Measurements from ENCODE around the gene LHX3. TPM values are rescaled to one million over a fixed set of nuclear protein-coding genes. Genes with fewer than 3 reads are reported as not detected.

Gene LHX3
- polyA plus RNA-seq, 1 of the 3 experiments (the other 2 are of a cell fraction), result not detected

GRCh38 chr9:136199391-136200288 is 5.3 kb downstream of the LHX3 start:
- no peak overlapping the region for H3K27ac ChIP-seq (ENCODE audit: low read depth in 2 of 2, low read length in 1 of 2)
- TF ChIP-seq EZH2phosphoT487 (IDR thresholded peaks at IDR 0.05; ENCODE audit: borderline replicate concordance, low read depth), result peak; percentile 82; the same call in 1 of the 2 replicates
- TF ChIP-seq REST (IDR thresholded peaks at IDR 0.05; ENCODE audit: low read depth, low read length), result no peak
- H3K4me3 ChIP-seq (ENCODE audit: low read depth in 2 of 2, low read length in 1 of 2), result no peak overlapping the region
- H3K9ac ChIP-seq, result no peak overlapping the region
- ChIA-PET POLR2A (no interaction called here), CTCF (interaction anchor here (1.1 to 2.2 kb wide), 3 partner anchors 13 to 29 kb away, joined by 5 read pairs; no protein-coding TSS in a partner anchor)
- H3K9me3 ChIP-seq, result no peaks in the 10 kb centered on the region
- H2AFZ ChIP-seq (ENCODE audit: low read depth), result no peak overlapping the region
- H3K36me3 ChIP-seq (replicated peaks in 1 of 2; ENCODE audit: control insufficient read depth in 1 of 2, insufficient read depth in 2 of 2, low read length in 1 of 2), result no peaks in the 10 kb centered on the region
- no peaks in the 10 kb centered on the region; a peak in 1 of 4 replicates for H3K4me1 ChIP-seq (ENCODE audit: control insufficient read depth in 1 of 2, insufficient read depth in 2 of 2, low read depth in 1 of 2, low read length in 1 of 2)
- DNase-seq, result no peak
- H3F3A ChIP-seq (replicated peaks; ENCODE audit: insufficient read depth), result no peaks in the 10 kb centered on the region
- H3K79me2 ChIP-seq (ENCODE audit: insufficient read depth), result no peaks in the 10 kb centered on the region
- no peaks in the 10 kb centered on the region for H3K9me2 ChIP-seq
- H3K27me3 ChIP-seq (ENCODE audit: insufficient read depth), result peaks cover 86% of the 10 kb centered on the region
- no peak overlapping the region for H3K4me2 ChIP-seq
- WGBS (ENCODE audit: low lambda C conversion rate), result 17% methylated on average over 22 of the region's 71 CpGs
- peaks cover 32% of the 10 kb centered on the region for H4K20me1 ChIP-seq (ENCODE audit: insufficient read depth)

- POLR2A ChIA-PET, result no interaction called here
- H2AFZ ChIP-seq (ENCODE audit: low read depth), result no peak overlapping the region
- no peak overlapping the region for H3K27ac ChIP-seq (ENCODE audit: low read depth in 2 of 2, low read length in 1 of 2)
- no peaks in the 10 kb centered on the region; a peak in 1 of 4 replicates for H3K4me1 ChIP-seq (ENCODE audit: control insufficient read depth in 1 of 2, insufficient read depth in 2 of 2, low read depth in 1 of 2, low read length in 1 of 2)
- H3K9ac ChIP-seq, result no peak overlapping the region
- H3K79me2 ChIP-seq (ENCODE audit: insufficient read depth), result no peaks in the 10 kb centered on the region
- no peaks in the 10 kb centered on the region for H3K9me3 ChIP-seq
- peak; percentile 66 for DNase-seq
- H3K4me3 ChIP-seq (ENCODE audit: low read depth in 2 of 2, low read length in 1 of 2), result no peak overlapping the region
- H3K9me2 ChIP-seq, result no peaks in the 10 kb centered on the region
- no peaks in the 10 kb centered on the region for H3F3A ChIP-seq (replicated peaks; ENCODE audit: insufficient read depth)
- H3K36me3 ChIP-seq (replicated peaks in 1 of 2; ENCODE audit: control insufficient read depth in 1 of 2, insufficient read depth in 2 of 2, low read length in 1 of 2), result no peaks in the 10 kb centered on the region
- H3K27me3 ChIP-seq (ENCODE audit: insufficient read depth), result peaks cover 87% of the 10 kb centered on the region
- H4K20me1 ChIP-seq (ENCODE audit: insufficient read depth), result peaks cover 24% of the 10 kb centered on the region
- H3K4me2 ChIP-seq, result peak overlapping the region; percentile 7; the same call in 1 of the 2 replicates
- WGBS (ENCODE audit: low lambda C conversion rate), result 0% methylated on average over 11 of the region's 62 CpGs
- no peak for TF ChIP-seq YY1 (IDR thresholded peaks at IDR 0.05; ENCODE audit: low read depth)
- peak; percentile 49; the same call in 1 of the 2 replicates for TF ChIP-seq EZH2phosphoT487 (IDR thresholded peaks at IDR 0.05; ENCODE audit: borderline replicate concordance, low read depth)
- CTCF ChIA-PET, result interaction anchor here (0.6 to 2.2 kb wide), 4 partner anchors 10 to 27 kb away, joined by 3 to 5 read pairs (median 4); no protein-coding TSS in a partner anchor
These were observed 6.3 kb downstream of the LHX3 start for GRCh38 chr9:136198605-136199083.
